DOHH2 (cell line): Measurements from ENCODE around the gene SMCO4.

Source experiments
- CTCF ChIP-seq: fragments of 200-600 bp; sonication (generic); IDR thresholded peaks from one replicate; pipeline ENCODE4 v1.5.1; 2014; ENCODE audit warnings: antibody characterized with exemption, mild to moderate bottlenecking, low read depth, low read length; ENCODE audit not compliant: poor library complexity, severe bottlenecking
- EZH2phosphoT487 ChIP-seq: fragments of 200-600 bp; sonication (generic); IDR thresholded peaks from 2 replicates; pipeline ENCODE4 v1.6.1; 2017; ENCODE audit warnings: borderline replicate concordance, mild to moderate bottlenecking, antibody characterized with exemption, low read length, moderate library complexity, mixed read lengths

DNA sequence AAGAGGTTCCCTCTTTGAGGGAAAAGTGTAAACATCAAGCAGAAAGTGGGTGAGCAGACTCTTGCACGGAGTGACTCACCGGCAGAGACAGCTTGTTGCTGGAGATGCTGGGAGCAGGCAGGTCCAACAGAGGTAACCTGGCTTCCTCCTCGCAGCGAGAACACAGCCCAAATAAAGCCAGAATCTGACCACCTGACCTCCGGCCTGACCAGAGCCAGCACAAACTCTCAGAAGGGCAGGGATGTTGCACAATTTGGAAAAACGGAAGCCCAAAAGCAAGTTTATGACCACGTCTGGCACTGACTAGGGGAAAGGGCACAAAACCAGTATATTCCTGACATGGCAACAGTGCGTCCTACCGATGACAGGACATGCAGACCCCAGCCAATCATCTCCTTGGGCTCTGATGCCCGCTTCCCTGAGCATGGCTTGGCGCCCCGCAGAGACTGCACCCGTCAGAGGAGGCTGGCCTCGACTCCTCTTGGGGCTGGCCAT is 5.4 kb downstream of the SMCO4 start:
- TF ChIP-seq CTCF (no peak), EZH2phosphoT487 (no peak)
